Lower leg skin (tissue), 4 donors: Measurements from ENCODE around the gene DLG2. TPM values are rescaled to one million over a fixed set of nuclear protein-coding genes. Genes with fewer than 3 reads are reported as not detected.

ENCODE experiments used
- DNase-seq, 2 donors: peaks; one replicate each; pipeline ENCODE4 v3.0.0-alpha.2; 2019; ENCODE audit warnings: low spot score in 2 of 2
- H3K4me3 ChIP-seq: fragments of 200-600 bp; sonication (generic); 2 replicates; pipeline ENCODE4 v1.5.1; 2017; ENCODE audit warnings: mild to moderate bottlenecking, low read depth; ENCODE audit not compliant: poor library complexity, severe bottlenecking
- CTCF ChIP-seq, 3 donors: fragments of 450-650 bp; IDR thresholded peaks; one replicate each; pipeline ENCODE4 v1.5.1; 2016; ENCODE audit warnings: antibody characterized with exemption in 3 of 3, mild to moderate bottlenecking in 3 of 3, moderate library complexity in 2 of 3
- POLR2A ChIP-seq, 2 donors: fragments of 450-650 bp; IDR thresholded peaks; one replicate each; pipeline ENCODE4 v1.6.1; 2016 to 2017; ENCODE audit warnings: antibody characterized with exemption in 2 of 2, mild to moderate bottlenecking in 1 of 2, moderate library complexity in 1 of 2
- WGBS, 2 donors: methylation state at CpG; one replicate each; pipeline ENCODE4 v1.1.5; 2018; 5-methylcytosine and 5-hydroxymethylcytosine counted together
- intact Hi-C: fragments of 100-400 bp; cut with DNase I; formaldehyde crosslinking; loops from one replicate; pipeline ENCODE4 v1.15.0; 2023; ENCODE audit warnings: low total_unique reads
- total RNA-seq, 4 donors: library from RNA; depleted of rRNA; stranded (reverse); fragments of >200 nt; gene quantifications; one replicate each; pipeline ENCODE4 v1.1.0, GENCODE V29; 2016

Gene DLG2
- total RNA-seq, 4 donors from 2014 or later: 37.6 to 68.3 (median 46.0) TPM

- no peak for TF ChIP-seq CTCF (IDR thresholded peaks at IDR 0.05)
- TF ChIP-seq POLR2A (IDR thresholded peaks at IDR 0.05): no peak
- H3K4me3 ChIP-seq: no peak overlapping the region
- DNase-seq: no peak
- WGBS, 2 donors: 61 to 74% methylated on average over 2 of the region's 2 CpGs
- intact Hi-C loops: no loop called here
Measured at GRCh38 chr11:85196968-85197367, 430.2 kb downstream of the DLG2 start.

GRCh38 chr11:85195934-85196333, 431.2 kb downstream of the DLG2 start:
- H3K4me3 ChIP-seq: no peak overlapping the region
- intact Hi-C loops: no loop called here
- WGBS, 2 donors: 82 to 83% methylated on average over 3 of the region's 3 CpGs
- TF ChIP-seq POLR2A (IDR thresholded peaks at IDR 0.05) (no peak), CTCF (IDR thresholded peaks at IDR 0.05) (no peak)
- DNase-seq: no peak

- H3K4me3 ChIP-seq: no peak overlapping the region
- intact Hi-C loops: no loop called here
- 79 to 95% methylated on average over 1 of the region's 1 CpG for WGBS, 2 donors
- DNase-seq: no peak
- TF ChIP-seq POLR2A (IDR thresholded peaks at IDR 0.05): no peak
- TF ChIP-seq CTCF (IDR thresholded peaks at IDR 0.05): no peak
Measured at GRCh38 chr11:85187992-85188391, 439.2 kb downstream of the DLG2 start.

- intact Hi-C loops: no loop called here
- no peak overlapping the region for H3K4me3 ChIP-seq
- TF ChIP-seq POLR2A (IDR thresholded peaks at IDR 0.05) (no peak), CTCF (IDR thresholded peaks at IDR 0.05) (no peak)
- DNase-seq: no peak
- WGBS, 2 donors: 26 to 40% methylated on average over 1 of the region's 1 CpG
Measured at GRCh38 chr11:85184721-85185120, 442.4 kb downstream of the DLG2 start.

GRCh38 chr11:85182441-85183387, 444.4 kb downstream of the DLG2 start:
- DNase-seq: no peak
- 56 to 62% methylated on average over 4 of the region's 4 CpGs for WGBS, 2 donors
- intact Hi-C loops: no loop called here
- no peak for TF ChIP-seq CTCF (IDR thresholded peaks at IDR 0.05)
- TF ChIP-seq POLR2A (IDR thresholded peaks at IDR 0.05): no peak
- H3K4me3 ChIP-seq: no peak overlapping the region
